HepG2 (cell line): ENCODE data around the gene TRPM1. TPM values are rescaled to one million over a fixed set of nuclear protein-coding genes. Genes with fewer than 3 reads are reported as not detected.

Source experiments
- microRNA counts: library from miRNA; unstranded; fragments of <30 nt; microRNA quantifications from one replicate; lab custom pipeline; 2015
- microRNA-seq: library from miRNA; unstranded; fragments of <30 nt; microRNA quantifications from one replicate; pipeline ENCODE4, GENCODE V29; 2020
- polyA plus RNA-seq, 8 experiments: library from polyadenylated mRNA; depleted of rRNA in 3 of 8; stranded (reverse) in 7 of 8; unstranded in 1 of 8; fragments of >200 nt; fragmentation: Illumina TruSeq in 4 of 8; extraction: Trizol in 4 of 8; gene quantifications; 2 replicates each; pipeline versions ENCODE4 v1.2.1 to v1.2.3, GENCODE V29; 2011 to 2016; ENCODE audit warnings: low read depth in 4 of 8, missing spikeins in 1 of 8, mixed read lengths in 1 of 8; ENCODE audit not compliant: insufficient read depth in 1 of 8
- small RNA-seq, 3 experiments: library from RNA; depleted of rRNA; stranded (forward); fragments of <200 nt; gene quantifications; one replicate each; pipeline ENCODE3, GENCODE V24; 2012; ENCODE audit warnings: low read depth in 2 of 3, low replicate concordance in 1 of 3; ENCODE audit not compliant: insufficient read length in 3 of 3, insufficient read depth in 2 of 3
- total RNA-seq, 5 experiments: library from RNA; depleted of rRNA; stranded (reverse); fragments of >200 nt; fragmentation: Illumina TruSeq; extraction: Trizol; gene quantifications; 2 replicates each; pipeline ENCODE4 v1.2.3, GENCODE V29; 2016; ENCODE audit warnings: low read depth in 1 of 5

The TRPM1 gene
- total and polyA plus RNA-seq, 2 of the 13 experiments (the other 11 are each of a cell fraction or from before 2014, with no cell fraction given): not detected

MicroRNA genes within 50 kb of the gene (microRNA counts, 767-probe panel; counts per million panel counts)
- microRNA hsa-miR-211-5p (lab: Ali Mortazavi, UCI): not detected

Small RNA genes within 50 kb of the gene (microRNA-seq; reads per million reads assigned to microRNA genes)
- gene MIR211: not detected

Small RNA genes within 50 kb of the gene (small RNA-seq; reads per million reads assigned to genes)
- gene MIR211: 0 reads per million in 3 experiments
- gene RNU6-466P: 0 reads per million in 3 experiments

Other genes with a start within 250 kb of the TRPM1 start
- 20.1 TPM in 2 replicates for gene FAN1, start 197.8 kb downstream of the TRPM1 start, total RNA-seq (2016; rRNA removed; fragmentation: Illumina TruSeq; extraction: Trizol)
- gene FAN1, start 197.8 kb downstream of the TRPM1 start, polyA plus RNA-seq (2011; rRNA removed): 10.6 and 10.8 TPM in 2 replicates
- gene MTMR10, start 110.1 kb downstream of the TRPM1 start, total RNA-seq (2016; rRNA removed; fragmentation: Illumina TruSeq; extraction: Trizol): 17.4 and 18.6 TPM in 2 replicates
- 10.0 and 10.2 TPM in 2 replicates for gene MTMR10, start 110.1 kb downstream of the TRPM1 start, polyA plus RNA-seq (2011; rRNA removed)
- 25.1 and 27.8 TPM in 2 replicates for gene KLF13, start 225.1 kb upstream of the TRPM1 start, total RNA-seq (2016; rRNA removed; fragmentation: Illumina TruSeq; extraction: Trizol)
- 16.8 and 18.8 TPM in 2 replicates for gene KLF13, start 225.1 kb upstream of the TRPM1 start, polyA plus RNA-seq (2011; rRNA removed)